Panc1 (cell line): Measurements from ENCODE around the gene VAV3.

ENCODE experiments used
- POLR2AphosphoS5 ChIP-seq: IDR thresholded peaks from 2 replicates; pipeline ENCODE4 v1.6.1; 2012; ENCODE audit warnings: mild to moderate bottlenecking, low read depth, low read length, moderate library complexity
- REST ChIP-seq, 2 experiments: IDR thresholded peaks; 2 replicates each; pipeline ENCODE4 v1.6.1; 2011 to 2012; ENCODE audit warnings: low read depth in 2 of 2, control low read depth in 1 of 2, low read length in 1 of 2, mild to moderate bottlenecking in 1 of 2, moderate library complexity in 1 of 2; ENCODE audit not compliant: insufficient read depth in 1 of 2
- SIN3A ChIP-seq: IDR thresholded peaks from 2 replicates; pipeline ENCODE4 v1.6.1; 2012; ENCODE audit warnings: low read depth, mild to moderate bottlenecking, low read length, moderate library complexity, borderline replicate concordance; ENCODE audit not compliant: insufficient read depth
- TF ChIP-seq, protein P1 (sequence below): fragments of 450-650 bp; IDR thresholded peaks from 2 replicates; pipeline ENCODE4 v1.5.1; 2017; ENCODE audit warnings: mild to moderate bottlenecking

GRCh38 chr1:107788206-107789202 lies 176.5 kb downstream of the VAV3 start:
- TF ChIP-seq, protein P1, sequence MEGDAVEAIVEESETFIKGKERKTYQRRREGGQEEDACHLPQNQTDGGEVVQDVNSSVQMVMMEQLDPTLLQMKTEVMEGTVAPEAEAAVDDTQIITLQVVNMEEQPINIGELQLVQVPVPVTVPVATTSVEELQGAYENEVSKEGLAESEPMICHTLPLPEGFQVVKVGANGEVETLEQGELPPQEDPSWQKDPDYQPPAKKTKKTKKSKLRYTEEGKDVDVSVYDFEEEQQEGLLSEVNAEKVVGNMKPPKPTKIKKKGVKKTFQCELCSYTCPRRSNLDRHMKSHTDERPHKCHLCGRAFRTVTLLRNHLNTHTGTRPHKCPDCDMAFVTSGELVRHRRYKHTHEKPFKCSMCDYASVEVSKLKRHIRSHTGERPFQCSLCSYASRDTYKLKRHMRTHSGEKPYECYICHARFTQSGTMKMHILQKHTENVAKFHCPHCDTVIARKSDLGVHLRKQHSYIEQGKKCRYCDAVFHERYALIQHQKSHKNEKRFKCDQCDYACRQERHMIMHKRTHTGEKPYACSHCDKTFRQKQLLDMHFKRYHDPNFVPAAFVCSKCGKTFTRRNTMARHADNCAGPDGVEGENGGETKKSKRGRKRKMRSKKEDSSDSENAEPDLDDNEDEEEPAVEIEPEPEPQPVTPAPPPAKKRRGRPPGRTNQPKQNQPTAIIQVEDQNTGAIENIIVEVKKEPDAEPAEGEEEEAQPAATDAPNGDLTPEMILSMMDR: no peak
- TF ChIP-seq POLR2AphosphoS5 (no peak), SIN3A (no peak), REST (IDR thresholded peaks at IDR 0.05; ENCODE audit: insufficient read depth in 1 of 2, low read depth in 2 of 2, low read length in 1 of 2) (no peak)
